K562 (cell line): ENCODE measurements around the gene RER1. TPM values are rescaled to one million over a fixed set of nuclear protein-coding genes. Genes with fewer than 3 reads are reported as not detected.

Experiments
- ATAC-seq: fragments of 200-7000 bp; cut with Tn5 transposase; 3 replicates; pipeline ENCODE4 v1.9.1; 2020; ENCODE audit warnings: moderate library complexity
- BruUV-seq: library from RNA; stranded (reverse); fragments of 400-500 nt; replicated peaks from 2 replicates; lab custom pipeline; 2021; lab: Mats Ljungman, UMichigan
- CTCF ChIA-PET: fragments of 300-600 bp; formaldehyde crosslinking; extraction: SDS; loops from one replicate; lab custom pipeline; 2021; ENCODE audit warnings: low intra/inter-chr PET ratio; lab: Yijun Ruan, JAX
- POLR2A ChIA-PET: fragments of 300-600, 350-650 bp; sonication (Branson Sonifier 250); formaldehyde crosslinking; extraction: SDS; loops from one replicate; lab custom pipeline; 2021; ENCODE audit warnings: antibody characterized with exemption, inconsistent platforms; lab: Yijun Ruan, JAX
- DNase-seq, 4 experiments: peaks; one replicate each; pipeline versions ENCODE4 v3.0.0 to v3.0.0-alpha.2; 2011 to 2018; ENCODE audit warnings: low spot score in 3 of 4, mixed read lengths in 3 of 4; ENCODE audit errors: extremely low read depth in 1 of 4
- FAIRE-seq: peaks from 2 replicates; lab custom pipeline; 2011; peaks lifted over from hg19 to GRCh38; lab: Jason Lieb, UNC
- H2AFZ ChIP-seq: 2 replicates; pipeline ENCODE4 v1.6.0; 2011; ENCODE audit warnings: low read depth, low read length, control low read depth, inconsistent platforms
- H3K27ac ChIP-seq: fragments of 200-600 bp; 3 replicates; pipeline ENCODE4 v1.8.0; 2011; ENCODE audit warnings: low read depth, mild to moderate bottlenecking, control low read depth, inconsistent platforms, low read length, moderate library complexity, mixed read lengths; ENCODE audit errors: extremely low read depth
- H3K27me3 ChIP-seq, 2 experiments: fragments of 300-600 bp in 1 of 2; 2 replicates in 1 of 2; 3 replicates in 1 of 2; pipeline versions ENCODE4 v1.6.0 to v1.8.0; 2011; ENCODE audit warnings: inconsistent platforms in 2 of 2, low read length in 2 of 2, mild to moderate bottlenecking in 1 of 2, mixed read lengths in 1 of 2, moderate library complexity in 1 of 2; ENCODE audit not compliant: control insufficient read depth in 2 of 2, insufficient read depth in 2 of 2
- H3K36me3 ChIP-seq: fragments of 300-600 bp; 3 replicates; pipeline ENCODE4 v1.8.0; 2011; ENCODE audit warnings: mild to moderate bottlenecking, low read length, inconsistent platforms; ENCODE audit not compliant: control insufficient read depth, insufficient read depth
- H3K4me1 ChIP-seq, 2 experiments: fragments of 200-600 bp in 1 of 2; replicated peaks in 1 of 2; 2 replicates in 1 of 2; 3 replicates in 1 of 2; pipeline versions ENCODE4 v1.5.1 to v1.8.0; 2011; ENCODE audit warnings: inconsistent platforms in 2 of 2, low read length in 2 of 2, mild to moderate bottlenecking in 1 of 2, mixed read lengths in 1 of 2, moderate library complexity in 1 of 2; ENCODE audit not compliant: control insufficient read depth in 2 of 2, insufficient read depth in 2 of 2
- H3K4me2 ChIP-seq: 2 replicates; pipeline ENCODE4 v1.6.1; 2011; ENCODE audit warnings: low read length, control low read depth, inconsistent platforms, mixed read lengths; ENCODE audit not compliant: insufficient read depth
- H3K4me3 ChIP-seq: fragments of 200-600 bp; sonication (generic), shearing (Covaris generic); 2 replicates; pipeline ENCODE4 v1.5.1; 2016; ENCODE audit warnings: control low read depth, inconsistent platforms
- H3K79me2 ChIP-seq: fragments of 200-600 bp; 3 replicates; pipeline ENCODE4 v1.8.0; 2011; ENCODE audit warnings: low read length, inconsistent platforms; ENCODE audit not compliant: control insufficient read depth, insufficient read depth
- H3K9ac ChIP-seq, 2 experiments: 2 replicates each; pipeline versions ENCODE4 v1.6.0 to v1.6.1; 2011; ENCODE audit warnings: low read depth in 2 of 2, low read length in 2 of 2, control low read depth in 1 of 2, inconsistent platforms in 1 of 2, mild to moderate bottlenecking in 1 of 2, mixed read lengths in 1 of 2; ENCODE audit not compliant: insufficient read depth in 1 of 2
- H3K9me1 ChIP-seq: one replicate; pipeline ENCODE4 v1.6.0; 2011; ENCODE audit warnings: inconsistent platforms, mild to moderate bottlenecking, low read length, moderate library complexity; ENCODE audit not compliant: control insufficient read depth, insufficient read depth
- H3K9me3 ChIP-seq: replicated peaks from 2 replicates; pipeline ENCODE4 v1.5.1; 2011; ENCODE audit warnings: low read depth, low read length, inconsistent platforms; ENCODE audit not compliant: control insufficient read depth, insufficient read depth
- H4K20me1 ChIP-seq: replicated peaks from 2 replicates; pipeline ENCODE4 v1.6.1; 2011; ENCODE audit warnings: low read length, inconsistent platforms, mixed read lengths; ENCODE audit not compliant: control insufficient read depth, insufficient read depth
- EP400 ChIP-seq: fragments of 450-650 bp; IDR thresholded peaks from 2 replicates; pipeline ENCODE4 v1.6.1; 2017; ENCODE audit warnings: antibody characterized with exemption, mild to moderate bottlenecking, moderate library complexity
- MBD2 ChIP-seq: sonication (generic); IDR thresholded peaks from 2 replicates; pipeline ENCODE4 v1.6.1; 2016; ENCODE audit warnings: low read depth, borderline replicate concordance
- RAD21 ChIP-seq, 2 experiments: fragments of 250-450 bp in 1 of 2; fragments of 450-650 bp in 1 of 2; sonication (Bioruptor Pico) in 1 of 2; formaldehyde crosslinking in 1 of 2; IDR thresholded peaks in 1 of 2; conservative IDR thresholded peaks in 1 of 2; 2 replicates each; pipeline versions ENCODE4 v1.4.0 to v1.8.0; 2020 to 2022; ENCODE audit warnings: mild to moderate bottlenecking in 2 of 2, moderate library complexity in 1 of 2
- WGBS: fragments of 100-300 bp; shearing (Covaris generic); methylation state at CpG from one replicate; pipeline ENCODE4 v1.1.6; 2016; ENCODE audit warnings: low coverage, mixed read lengths; ENCODE audit not compliant: insufficient coverage; ENCODE audit errors: missing lambda C conversion rate; 5-methylcytosine and 5-hydroxymethylcytosine counted together
- in situ Hi-C: fragments of 300-500 bp; cut with MboI; formaldehyde crosslinking; loops from 4 replicates; pipeline ENCODE4 v1.15.0; 2018; ENCODE audit warnings: inconsistent platforms, mixed read lengths
- intact Hi-C: fragments of 100-400 bp; cut with micrococcal nuclease; formaldehyde crosslinking; loops from 2 replicates; pipeline ENCODE4 v1.14.2; 2022
- polyA plus RNA-seq, 8 experiments: library from polyadenylated mRNA; depleted of rRNA in 4 of 8; stranded (reverse) in 5 of 8; unstranded in 3 of 8; fragments of >200 nt; fragmentation: Nextera tagmentation in 2 of 8; fragmentation: Illumina TruSeq in 1 of 8; extraction: Ambion mirVana in 2 of 8; extraction: Trizol in 1 of 8; gene quantifications; 2 replicates each; pipeline versions ENCODE4 v1.2.1 to v1.2.3, GENCODE V29; 2011 to 2014; ENCODE audit warnings: inconsistent platforms in 1 of 8, missing spikeins in 1 of 8
- total RNA-seq, 7 experiments: library from RNA; depleted of rRNA in 6 of 7; stranded (reverse); fragments of >200 nt in 6 of 7; fragmentation: Illumina TruSeq in 2 of 7; extraction: Trizol in 2 of 7; gene quantifications; 2 replicates each; pipeline versions ENCODE4 v1.2.1 to v1.2.3, GENCODE V29; 2011 to 2021; ENCODE audit warnings: low replicate concordance in 1 of 7
- TF ChIP-seq, protein P1 (sequence below): fragments of 450-650 bp; IDR thresholded peaks from 2 replicates; pipeline ENCODE4 v1.7.1; 2018; ENCODE audit warnings: mild to moderate bottlenecking, low read depth; ENCODE audit not compliant: partially characterized antibody

Gene RER1
- total and polyA plus RNA-seq, 9 of the 15 experiments (the other 6 are each of a cell fraction or from before 2014, with no cell fraction given): 19.6 to 354 (median 183) TPM

DNA sequence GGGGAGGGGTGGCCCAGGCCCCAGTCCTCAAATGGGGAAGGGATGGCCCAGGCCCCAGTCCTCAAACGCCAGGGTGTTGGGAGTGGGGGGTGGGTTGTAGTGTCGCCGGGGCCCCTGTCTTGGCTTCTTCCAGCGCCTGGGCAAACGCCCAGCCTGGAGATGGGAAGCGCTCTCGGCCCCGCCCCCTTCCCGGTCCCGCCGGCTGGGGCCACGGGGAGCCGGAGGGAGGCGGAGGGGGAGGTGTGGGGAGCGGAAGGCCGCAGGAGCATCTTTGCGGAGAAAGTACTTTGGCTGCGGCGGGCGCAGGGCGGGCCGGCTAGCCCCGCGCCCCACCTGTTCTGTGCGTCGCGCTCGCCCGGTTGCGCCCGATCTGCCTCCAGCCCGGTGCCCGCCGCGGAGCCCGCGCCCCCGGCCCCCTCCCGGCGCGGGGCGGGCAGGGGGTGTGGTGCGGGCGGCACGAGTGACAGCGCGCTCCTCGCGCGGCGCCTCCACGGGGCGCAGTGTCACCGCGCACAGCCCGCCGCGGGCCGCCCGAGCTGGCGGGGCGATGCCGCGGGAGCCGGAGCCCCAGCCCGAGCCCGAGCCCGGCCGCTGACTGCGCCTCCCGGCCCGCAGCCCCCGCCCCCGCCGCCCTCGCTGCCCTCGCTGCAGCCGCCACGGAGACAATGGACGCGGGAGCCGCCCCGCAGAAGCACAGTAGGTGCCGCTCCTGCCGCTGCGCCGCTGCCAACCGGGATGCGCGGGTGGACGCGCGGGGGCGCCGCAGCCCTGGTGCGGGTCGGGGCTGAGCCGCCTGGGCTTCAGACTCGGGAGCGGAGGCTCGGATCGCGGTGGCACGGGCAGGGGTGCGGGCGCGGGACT, 51.9 kb downstream of the RER1 start:
- intact Hi-C loops (no loop called here), in situ Hi-C loops (no loop called here)
- no peaks in the 10 kb centered on the region for H3K79me2 ChIP-seq
- H3K27me3 ChIP-seq: peaks cover 27 to 84% of the 10 kb centered on the region in 2 experiments
- H2AFZ ChIP-seq: no peak overlapping the region
- no peaks in the 10 kb centered on the region for H3K9me1 ChIP-seq
- TF ChIP-seq, protein P1, sequence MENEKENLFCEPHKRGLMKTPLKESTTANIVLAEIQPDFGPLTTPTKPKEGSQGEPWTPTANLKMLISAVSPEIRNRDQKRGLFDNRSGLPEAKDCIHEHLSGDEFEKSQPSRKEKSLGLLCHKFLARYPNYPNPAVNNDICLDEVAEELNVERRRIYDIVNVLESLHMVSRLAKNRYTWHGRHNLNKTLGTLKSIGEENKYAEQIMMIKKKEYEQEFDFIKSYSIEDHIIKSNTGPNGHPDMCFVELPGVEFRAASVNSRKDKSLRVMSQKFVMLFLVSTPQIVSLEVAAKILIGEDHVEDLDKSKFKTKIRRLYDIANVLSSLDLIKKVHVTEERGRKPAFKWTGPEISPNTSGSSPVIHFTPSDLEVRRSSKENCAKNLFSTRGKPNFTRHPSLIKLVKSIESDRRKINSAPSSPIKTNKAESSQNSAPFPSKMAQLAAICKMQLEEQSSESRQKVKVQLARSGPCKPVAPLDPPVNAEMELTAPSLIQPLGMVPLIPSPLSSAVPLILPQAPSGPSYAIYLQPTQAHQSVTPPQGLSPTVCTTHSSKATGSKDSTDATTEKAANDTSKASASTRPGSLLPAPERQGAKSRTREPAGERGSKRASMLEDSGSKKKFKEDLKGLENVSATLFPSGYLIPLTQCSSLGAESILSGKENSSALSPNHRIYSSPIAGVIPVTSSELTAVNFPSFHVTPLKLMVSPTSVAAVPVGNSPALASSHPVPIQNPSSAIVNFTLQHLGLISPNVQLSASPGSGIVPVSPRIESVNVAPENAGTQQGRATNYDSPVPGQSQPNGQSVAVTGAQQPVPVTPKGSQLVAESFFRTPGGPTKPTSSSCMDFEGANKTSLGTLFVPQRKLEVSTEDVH: no peak
- no peak for TF ChIP-seq EP400
- TF ChIP-seq MBD2: no peak
- TF ChIP-seq RAD21 (CRISPR knock-in tag; conservative IDR thresholded peaks at IDR 0.05 in 1 of 2, IDR thresholded peaks at IDR 0.05 in 1 of 2): peak in 1 of 2 experiments; percentile 21; a peak in 1 of 4 replicates
- no peak overlapping the region for H3K4me2 ChIP-seq
- no peak overlapping the region for H3K9ac ChIP-seq
- no peaks in the 10 kb centered on the region for H3K9me3 ChIP-seq
- ATAC-seq: no peak
- H3K4me1 ChIP-seq: peaks cover 0 to 46% of the 10 kb centered on the region in 2 experiments; a peak in 3 of 5 replicates
- no TSS peak for BruUV-seq
- peaks cover 11% of the 10 kb centered on the region for H4K20me1 ChIP-seq
- no peak overlapping the region for H3K27ac ChIP-seq
- CTCF ChIA-PET: no interaction called here
- POLR2A ChIA-PET: interaction anchor here (0.5 kb wide), 1 partner anchor 251 kb away, joined by 4 read pairs; no protein-coding TSS in a partner anchor
- DNase-seq: peak in 1 of 4 experiments; percentile 42
- no peak overlapping the region for H3K4me3 ChIP-seq
- 10% methylated on average over 25 of the region's 107 CpGs for WGBS
- H3K36me3 ChIP-seq: no peaks in the 10 kb centered on the region
- FAIRE-seq: no peak
